Gastrocnemius medialis (tissue), 4 donors: ENCODE data around the gene FST. TPM values are rescaled to one million over a fixed set of nuclear protein-coding genes. Genes with fewer than 3 reads are reported as not detected.

Source experiments
- ATAC-seq, 2 donors: fragments of 150-250 bp; one replicate each; pipeline ENCODE4 v1.9.1; 2016
- DNase-seq, 2 donors: peaks; one replicate each; pipeline ENCODE4 v3.0.0-alpha.2; 2019
- H3K27ac ChIP-seq, 4 donors: fragments of 200-600 bp; sonication (generic); 1 replicate in 1 of 4; 2 replicates in 3 of 4; pipeline ENCODE4 v1.5.1; 2016 to 2018; ENCODE audit warnings: mild to moderate bottlenecking in 2 of 4, moderate library complexity in 1 of 4
- H3K27me3 ChIP-seq, 3 donors: fragments of 200-600 bp; sonication (generic) in 2 of 3; 1 replicate in 1 of 3; 2 replicates in 2 of 3; pipeline versions ENCODE4 v1.5.1 to v1.6.0; 2016 to 2019; ENCODE audit warnings: mild to moderate bottlenecking in 1 of 3, moderate library complexity in 1 of 3
- H3K36me3 ChIP-seq, 2 donors: fragments of 200-600 bp; sonication (generic) in 1 of 2; one replicate each; pipeline ENCODE4 v1.5.1; 2017 to 2018
- H3K4me1 ChIP-seq, 2 donors: fragments of 200-600 bp; sonication (generic) in 1 of 2; one replicate each; pipeline ENCODE4 v1.5.1; 2016 to 2017; ENCODE audit warnings: mild to moderate bottlenecking in 2 of 2
- H3K4me3 ChIP-seq, 4 donors: fragments of 200-600 bp; sonication (generic) in 3 of 4; 1 replicate in 1 of 4; 2 replicates in 3 of 4; pipeline ENCODE4 v1.5.1; 2016 to 2019; ENCODE audit warnings: mild to moderate bottlenecking in 2 of 4
- H3K9me3 ChIP-seq, 3 donors: fragments of 200-600 bp; sonication (generic) in 2 of 3; 1 replicate in 1 of 3; 2 replicates in 2 of 3; pipeline ENCODE4 v1.5.1; 2016 to 2019
- POLR2A ChIP-seq, 2 donors: fragments of 450-650 bp; IDR thresholded peaks; one replicate each; pipeline ENCODE4 v1.6.1; 2017; ENCODE audit warnings: antibody characterized with exemption in 2 of 2, mild to moderate bottlenecking in 2 of 2, moderate library complexity in 2 of 2
- in situ Hi-C, 4 donors: fragments of 200-750 bp; cut with MboI; loops; one replicate each; pipeline versions ENCODE4 v1.15.0 to v1.8.0; 2017; ENCODE audit warnings: low sequenced_read_pairs in 4 of 4
- intact Hi-C: fragments of 100-400 bp; cut with DNase I; formaldehyde crosslinking; loops from one replicate; pipeline ENCODE4 v1.15.1; 2023; ENCODE audit warnings: low total_unique reads
- total RNA-seq, 4 donors: library from RNA; depleted of rRNA; stranded (reverse); fragments of >200 nt; gene quantifications; one replicate each; pipeline versions ENCODE4 v1.1.0 to v1.2.3, GENCODE V29; 2016
- TF ChIP-seq, protein P1 (sequence below), 5 experiments: fragments of 450-650 bp in 3 of 5; fragments of 200-600 bp in 2 of 5; sonication (generic) in 2 of 5; IDR thresholded peaks in 4 of 5; conservative IDR thresholded peaks in 1 of 5; 1 replicate in 4 of 5; 2 replicates in 1 of 5; pipeline ENCODE4 v1.5.1; 2016 to 2019; ENCODE audit warnings: antibody characterized with exemption in 5 of 5, mild to moderate bottlenecking in 3 of 5, moderate library complexity in 3 of 5

FST gene
- total RNA-seq, 4 donors from 2014 or later, result 2.0 to 3.4 (median 2.3) TPM

DNA sequence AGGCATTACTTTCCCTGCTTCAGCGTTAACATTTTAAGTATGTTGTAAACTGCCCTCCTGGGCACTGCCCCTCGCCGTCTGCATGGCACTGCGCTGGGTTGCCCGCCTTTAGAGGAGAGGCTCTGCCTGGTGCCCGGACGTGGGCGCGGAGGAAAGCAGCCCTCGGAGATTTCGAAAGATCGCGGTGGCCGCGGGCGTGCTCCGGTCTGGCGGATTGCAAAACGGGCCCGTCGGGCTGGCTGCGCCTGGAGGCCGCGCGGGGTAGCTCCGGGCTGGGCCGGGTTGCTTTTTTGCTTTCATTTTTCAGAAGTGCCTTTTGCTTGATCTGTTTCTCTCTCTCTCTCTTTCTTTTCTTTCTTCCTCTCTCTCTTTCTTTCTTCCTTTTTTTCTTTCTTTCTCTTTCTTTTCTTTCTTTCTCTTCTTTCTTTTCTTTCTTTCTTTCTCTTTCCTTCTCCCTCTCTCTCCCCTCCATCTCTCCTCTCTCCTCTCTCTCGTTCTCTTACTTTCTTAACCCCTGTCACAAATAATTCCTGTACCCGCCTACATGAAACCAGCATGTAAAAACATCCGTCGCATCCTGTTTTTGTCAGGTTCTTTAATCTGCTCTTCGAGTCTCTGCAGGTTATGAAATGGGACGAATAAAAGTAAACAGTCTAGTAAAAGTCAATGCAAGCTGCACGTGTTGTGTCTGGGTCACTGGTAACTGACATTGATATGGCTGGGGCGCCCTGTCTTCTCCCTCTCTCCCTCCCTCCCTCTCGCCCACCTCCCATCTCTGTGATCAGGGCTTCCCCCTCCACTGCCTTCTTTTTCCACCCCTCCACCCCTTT is 1.7 kb downstream of the FST start:
- no peaks in the 10 kb centered on the region for H3K27me3 ChIP-seq
- peak overlapping the region; percentile 32 to 70 (median 52) for H3K27ac ChIP-seq

DNA sequence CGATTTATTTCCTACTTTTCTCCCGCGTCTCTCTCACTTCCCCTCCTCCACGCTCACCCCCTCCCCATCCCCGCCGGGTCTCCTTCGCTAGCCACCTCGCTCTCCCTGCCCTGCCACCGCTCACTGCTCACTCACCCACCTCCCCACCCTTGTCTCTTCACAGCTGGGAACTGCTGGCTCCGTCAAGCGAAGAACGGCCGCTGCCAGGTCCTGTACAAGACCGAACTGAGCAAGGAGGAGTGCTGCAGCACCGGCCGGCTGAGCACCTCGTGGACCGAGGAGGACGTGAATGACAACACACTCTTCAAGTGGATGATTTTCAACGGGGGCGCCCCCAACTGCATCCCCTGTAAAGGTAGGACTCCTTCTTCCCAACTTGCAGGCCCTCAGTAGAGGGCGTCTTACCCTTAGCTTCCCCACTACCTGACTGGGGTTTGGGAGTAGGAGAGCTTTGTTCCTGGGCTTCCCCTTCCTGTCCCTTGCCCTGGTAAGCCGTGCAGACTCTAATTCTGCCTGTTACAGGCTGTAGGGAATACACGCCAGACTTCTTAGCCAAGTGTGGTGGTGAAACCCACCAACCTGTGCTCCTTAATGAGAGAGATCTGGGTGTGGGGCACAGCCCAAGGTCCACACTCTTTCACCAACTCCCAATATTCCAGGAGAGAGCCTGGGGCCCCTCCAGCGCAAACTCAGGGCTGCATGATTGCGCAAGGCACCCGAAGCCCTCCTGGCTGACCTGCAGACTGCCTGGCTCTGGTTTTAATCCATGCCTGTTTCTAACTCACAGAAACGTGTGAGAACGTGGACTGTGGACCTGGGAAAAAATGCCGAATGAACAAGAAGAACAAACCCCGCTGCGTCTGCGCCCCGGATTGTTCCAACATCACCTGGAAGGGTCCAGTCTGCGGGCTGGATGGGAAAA is 2.5 kb downstream of the FST start:
- no peaks in the 10 kb centered on the region for H3K9me3 ChIP-seq
- no peaks in the 10 kb centered on the region for H3K27me3 ChIP-seq
- DNase-seq (peak in 1 of 2 donors; percentile 25), ATAC-seq (no peak)
- peak overlapping the region in 3 of 4 donors; percentile 42 to 70 (median 63) for H3K27ac ChIP-seq
- TF ChIP-seq, protein P1, sequence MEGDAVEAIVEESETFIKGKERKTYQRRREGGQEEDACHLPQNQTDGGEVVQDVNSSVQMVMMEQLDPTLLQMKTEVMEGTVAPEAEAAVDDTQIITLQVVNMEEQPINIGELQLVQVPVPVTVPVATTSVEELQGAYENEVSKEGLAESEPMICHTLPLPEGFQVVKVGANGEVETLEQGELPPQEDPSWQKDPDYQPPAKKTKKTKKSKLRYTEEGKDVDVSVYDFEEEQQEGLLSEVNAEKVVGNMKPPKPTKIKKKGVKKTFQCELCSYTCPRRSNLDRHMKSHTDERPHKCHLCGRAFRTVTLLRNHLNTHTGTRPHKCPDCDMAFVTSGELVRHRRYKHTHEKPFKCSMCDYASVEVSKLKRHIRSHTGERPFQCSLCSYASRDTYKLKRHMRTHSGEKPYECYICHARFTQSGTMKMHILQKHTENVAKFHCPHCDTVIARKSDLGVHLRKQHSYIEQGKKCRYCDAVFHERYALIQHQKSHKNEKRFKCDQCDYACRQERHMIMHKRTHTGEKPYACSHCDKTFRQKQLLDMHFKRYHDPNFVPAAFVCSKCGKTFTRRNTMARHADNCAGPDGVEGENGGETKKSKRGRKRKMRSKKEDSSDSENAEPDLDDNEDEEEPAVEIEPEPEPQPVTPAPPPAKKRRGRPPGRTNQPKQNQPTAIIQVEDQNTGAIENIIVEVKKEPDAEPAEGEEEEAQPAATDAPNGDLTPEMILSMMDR (IDR thresholded peaks at IDR 0.05 in 4 of 5, conservative IDR thresholded peaks at IDR 0.05 in 1 of 5), result no peak
- TF ChIP-seq POLR2A (IDR thresholded peaks at IDR 0.05), result no peak
- H3K4me3 ChIP-seq, result peak overlapping the region; percentile 69 to 71 (median 70)
- H3K4me1 ChIP-seq, result peaks cover 13 to 21% of the 10 kb centered on the region in 2 donors
- H3K36me3 ChIP-seq, result no peaks in the 10 kb centered on the region
- intact Hi-C loops (loop anchor here (5.0 kb wide), 1 partner anchor 79 kb away; the partner anchor contains the start of gene NDUFS4), in situ Hi-C loops (loop anchor here in 1 of 4 donors (10.0 kb wide), 1 partner anchor 742 kb away; no protein-coding TSS in a partner anchor)

More for the DNA sequence above, 1.7 kb downstream of the FST start:
- TF ChIP-seq POLR2A (IDR thresholded peaks at IDR 0.05), result no peak
- TF ChIP-seq, protein P1 (IDR thresholded peaks at IDR 0.05 in 4 of 5, conservative IDR thresholded peaks at IDR 0.05 in 1 of 5), result peak in 4 of 5 experiments; percentile 21 to 48 (median 34)
- peak; percentile 40 to 67 for ATAC-seq
- no peaks in the 10 kb centered on the region for H3K36me3 ChIP-seq
- H3K4me3 ChIP-seq, result peak overlapping the region; percentile 69 to 71 (median 70)
- in situ Hi-C loops (loop anchor here in 1 of 4 donors (10.0 kb wide), 1 partner anchor 743 kb away; no protein-coding TSS in a partner anchor), intact Hi-C loops (loop anchor here (5.0 kb wide), 1 partner anchor 80 kb away; the partner anchor contains the start of gene NDUFS4)
- DNase-seq, result peak in 1 of 2 donors; percentile 72
- no peaks in the 10 kb centered on the region for H3K9me3 ChIP-seq
- peaks cover 13 to 21% of the 10 kb centered on the region in 2 donors for H3K4me1 ChIP-seq

DNA sequence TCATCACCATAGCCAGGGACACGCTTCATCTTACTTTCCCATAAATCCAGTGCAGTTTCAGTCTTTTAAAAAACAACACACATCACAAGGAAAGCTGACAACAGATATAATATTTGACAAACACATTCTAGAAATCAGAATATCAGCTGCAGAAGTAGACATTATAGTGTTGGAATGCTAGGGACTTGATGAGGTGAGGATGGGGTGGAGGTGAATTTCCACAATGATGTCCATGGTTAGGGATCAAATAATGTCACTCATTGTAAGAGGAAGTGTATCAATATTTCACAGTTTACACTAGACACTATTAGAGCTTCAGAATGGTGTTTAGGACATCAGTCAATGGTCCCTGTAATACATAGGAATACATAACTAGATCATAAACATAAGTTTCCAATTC is 7.0 kb downstream of the FST start:
- Histone ChIP-seq H3K27me3 (no peaks in the 10 kb centered on the region), H3K27ac (no peak overlapping the region), H3K36me3 (no peaks in the 10 kb centered on the region), H3K9me3 (no peaks in the 10 kb centered on the region), H3K4me1 (peaks cover 12 to 15% of the 10 kb centered on the region in 2 donors), H3K4me3 (no peak overlapping the region)
- no peak for TF ChIP-seq POLR2A (IDR thresholded peaks at IDR 0.05)
- TF ChIP-seq, protein P1 (IDR thresholded peaks at IDR 0.05 in 4 of 5, conservative IDR thresholded peaks at IDR 0.05 in 1 of 5), result no peak
- ATAC-seq (no peak), DNase-seq (no peak)
- in situ Hi-C loops (loop anchor here in 1 of 4 donors (10.0 kb wide), 1 partner anchor 737 kb away; no protein-coding TSS in a partner anchor), intact Hi-C loops (no loop called here)

DNA sequence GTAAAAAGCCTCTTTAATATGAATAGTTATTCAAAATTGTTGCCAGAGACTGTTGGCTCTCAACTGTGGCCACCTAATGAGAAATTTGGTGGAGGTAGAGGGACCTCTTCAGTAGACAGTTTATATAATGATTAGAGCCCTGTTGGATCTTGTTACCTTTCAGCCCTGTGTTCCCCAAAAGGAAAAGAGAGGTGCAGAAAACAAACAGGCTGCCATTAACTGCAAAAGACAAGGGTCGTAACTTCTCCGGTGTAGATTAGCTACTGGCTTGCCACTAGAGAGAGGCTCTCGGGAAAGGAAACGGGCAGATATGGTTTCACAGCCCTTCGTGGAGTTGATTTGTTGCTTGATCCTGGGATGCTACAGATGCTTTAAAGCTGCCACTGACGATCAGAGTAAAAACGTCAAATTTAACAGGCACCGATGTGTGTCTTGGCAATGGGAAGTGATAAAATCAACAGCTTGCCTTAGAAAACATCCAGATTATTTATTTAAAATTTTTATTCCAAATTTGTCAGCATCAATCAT is 7.8 kb downstream of the FST start:
- Histone ChIP-seq H3K36me3 (no peaks in the 10 kb centered on the region), H3K27ac (no peak overlapping the region), H3K27me3 (no peaks in the 10 kb centered on the region), H3K4me3 (no peak overlapping the region), H3K9me3 (no peaks in the 10 kb centered on the region), H3K4me1 (peaks cover 8 to 9% of the 10 kb centered on the region in 2 donors)
- TF ChIP-seq, protein P1 (IDR thresholded peaks at IDR 0.05 in 4 of 5, conservative IDR thresholded peaks at IDR 0.05 in 1 of 5), result no peak
- no peak for TF ChIP-seq POLR2A (IDR thresholded peaks at IDR 0.05)
- DNase-seq (no peak), ATAC-seq (no peak)
- intact Hi-C loops, result no loop called here
- in situ Hi-C loops, result loop anchor here in 1 of 4 donors (10.0 kb wide), 1 partner anchor 737 kb away; no protein-coding TSS in a partner anchor
